Epithelial cell of proximal tubule (primary cell): ENCODE data around the gene ERI3. TPM values are rescaled to one million over a fixed set of nuclear protein-coding genes. Genes with fewer than 3 reads are reported as not detected.

ENCODE experiments used
- DNase-seq: peaks from one replicate; pipeline ENCODE4 v3.0.0-alpha.2; 2011; ENCODE audit warnings: low read depth
- H3K4me3 ChIP-seq: 2 replicates; pipeline ENCODE4 v1.5.1; 2011; ENCODE audit warnings: low read depth, mild to moderate bottlenecking, low read length
- CTCF ChIP-seq: conservative IDR thresholded peaks from 2 replicates; pipeline ENCODE4 v1.5.1; 2012; ENCODE audit warnings: low read depth, mild to moderate bottlenecking, low read length
- total RNA-seq: library from RNA; depleted of rRNA; stranded (reverse); fragments of >200 nt; gene quantifications from 2 replicates; pipeline ENCODE4 v1.2.3, GENCODE V29; 2015

Gene ERI3
- total RNA-seq, 1 donor from 2014 or later: 51.7 TPM

DNA sequence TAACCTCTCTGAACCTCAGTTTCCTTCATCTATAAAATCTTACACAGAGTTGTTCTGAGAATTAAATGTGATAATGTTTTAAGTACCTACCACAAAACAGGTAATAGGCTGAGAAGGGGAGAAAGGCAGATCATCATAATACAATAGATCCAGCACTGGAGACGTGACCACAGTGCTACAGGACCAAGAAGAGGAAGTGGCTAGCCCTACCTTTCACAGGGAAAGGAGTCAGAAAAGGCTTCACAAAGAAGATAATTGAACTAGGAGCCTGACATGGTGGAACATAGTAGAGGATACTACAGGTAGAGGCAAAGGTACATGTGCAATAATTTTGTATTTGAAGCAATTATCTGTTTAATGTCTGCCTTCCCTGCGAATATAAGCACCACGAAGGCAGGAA, 45.1 kb downstream of the ERI3 start:
- DNase-seq: no peak
- H3K4me3 ChIP-seq: no peak overlapping the region
- TF ChIP-seq CTCF: no peak

DNA sequence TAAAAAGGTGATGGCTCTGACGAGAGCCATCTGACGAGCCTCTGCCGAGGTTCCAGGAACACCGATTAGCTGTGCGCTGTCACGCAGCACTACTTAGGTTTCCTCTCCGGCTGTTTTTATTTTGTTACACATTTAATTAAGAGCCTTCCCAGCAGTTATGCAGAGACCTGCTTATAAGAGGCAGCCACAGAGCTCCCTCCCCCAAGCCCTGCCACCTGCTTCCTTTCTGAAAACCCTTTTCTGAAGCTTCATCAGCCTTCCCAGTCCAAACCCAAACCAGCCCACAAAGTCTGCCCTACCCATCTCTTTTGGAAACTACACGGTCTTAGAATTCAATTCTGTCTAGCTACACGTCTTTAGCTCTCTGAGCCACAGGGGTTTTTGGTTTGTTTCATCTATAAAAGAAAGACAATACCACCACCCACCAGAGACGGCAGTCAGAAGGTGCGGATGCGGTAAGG, 49.1 kb downstream of the ERI3 start:
- no peak overlapping the region for H3K4me3 ChIP-seq
- no peak for DNase-seq
- no peak for TF ChIP-seq CTCF

DNA sequence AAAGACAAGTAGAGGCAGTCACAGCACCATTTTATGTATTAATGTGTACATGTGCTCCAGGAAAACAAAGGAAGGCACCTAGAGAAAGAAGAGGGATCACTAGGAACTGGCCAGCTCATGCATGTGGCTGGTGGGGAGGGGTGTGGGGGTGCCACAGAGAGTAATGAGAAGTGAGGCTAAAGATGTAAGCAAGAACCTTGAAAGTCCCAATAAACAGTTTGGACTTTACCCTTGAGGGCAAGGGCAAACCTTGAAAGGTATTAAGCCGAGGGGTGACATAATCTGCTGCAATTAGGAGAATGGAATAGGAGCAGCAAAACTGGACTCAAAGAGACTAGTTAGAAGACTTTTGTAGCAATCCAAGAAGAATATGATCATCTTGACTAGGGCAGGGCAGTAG, 51.5 kb downstream of the ERI3 start:
- TF ChIP-seq CTCF: no peak
- DNase-seq: no peak

GRCh38 chr1:44302541-44302940, 52.5 kb downstream of the ERI3 start:
- DNase-seq: no peak
- no peak for TF ChIP-seq CTCF
- H3K4me3 ChIP-seq: no peak overlapping the region

More for the DNA sequence above, 51.5 kb downstream of the ERI3 start:
- H3K4me3 ChIP-seq: no peak overlapping the region

DNA sequence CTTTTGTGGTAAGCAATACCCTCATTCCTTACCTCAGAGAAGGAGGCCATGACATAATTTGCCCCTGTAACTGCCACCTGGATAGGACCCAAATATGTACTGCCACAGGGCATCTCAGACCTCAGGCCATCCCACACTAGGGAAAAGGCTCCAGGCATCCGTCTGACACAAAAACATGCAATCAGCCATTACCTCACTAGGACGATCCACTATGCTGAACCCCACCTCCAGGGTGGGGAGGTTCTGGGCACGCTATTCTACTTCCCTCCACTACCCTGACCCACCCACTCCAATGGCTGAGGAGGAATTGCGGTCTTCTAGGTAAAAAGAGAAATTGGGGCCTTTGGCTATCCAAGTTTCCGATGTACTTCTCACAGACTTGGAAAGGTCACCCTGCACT, 53.6 kb downstream of the ERI3 start:
- H3K4me3 ChIP-seq: no peak overlapping the region
- DNase-seq: no peak
- no peak for TF ChIP-seq CTCF

DNA sequence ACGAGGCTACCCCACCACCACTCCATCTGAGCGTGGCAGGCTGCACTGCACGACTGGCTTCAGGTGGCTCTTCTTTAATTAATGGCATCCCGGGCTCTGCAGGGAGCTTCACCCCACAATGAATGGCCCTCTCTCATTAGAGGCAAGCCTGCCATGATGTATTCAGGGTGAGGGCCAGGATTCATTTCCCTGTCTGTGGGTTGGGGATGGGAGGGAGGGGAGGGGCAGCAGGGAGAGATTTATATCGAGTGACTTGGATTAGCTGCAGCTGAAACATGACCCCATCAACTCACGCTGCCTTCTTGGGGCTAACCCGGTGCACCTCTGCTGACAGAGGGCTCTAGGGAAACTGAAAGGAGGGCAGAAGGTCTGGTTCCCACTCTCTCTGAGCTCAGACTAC, 54.2 kb downstream of the ERI3 start:
- no peak for DNase-seq
- no peak for TF ChIP-seq CTCF
- no peak overlapping the region for H3K4me3 ChIP-seq

GRCh38 chr1:44297695-44298400, 57.2 kb downstream of the ERI3 start:
- DNase-seq: no peak
- TF ChIP-seq CTCF: no peak
- H3K4me3 ChIP-seq: no peak overlapping the region
